HG03060 (cell line): ENCODE measurements around the gene TOM1L2.

Source experiments
- ATAC-seq: cut with Tn5 transposase; IDR thresholded peaks from one replicate; pipeline ENCODE4 v1.9.1; 2021; ENCODE audit warnings: low read depth, moderate number of reproducible peaks; ENCODE audit not compliant: unreplicated experiment

The TOM1L2 gene

GRCh38 chr17:17902877-17903276 lies 69.3 kb downstream of the TOM1L2 start:
- ATAC-seq, result no peak

DNA sequence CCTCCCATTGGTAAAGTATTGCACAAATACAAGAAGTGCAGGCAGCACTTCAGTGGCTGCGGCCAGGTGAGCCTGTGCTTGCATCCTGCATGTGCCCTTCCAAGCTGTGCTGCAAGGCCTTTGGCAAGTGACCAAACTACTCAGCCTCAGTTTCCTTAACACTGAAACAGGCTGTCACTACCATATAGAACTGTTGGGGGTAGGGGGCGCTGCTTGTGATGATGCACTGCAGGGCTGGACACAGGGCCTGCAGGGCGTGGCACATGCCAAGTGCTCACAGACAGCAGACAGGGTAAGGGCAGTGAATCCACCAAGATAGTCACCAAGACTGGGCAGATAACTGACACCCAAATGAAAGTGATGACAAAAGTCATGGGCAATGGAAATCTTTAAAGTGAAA lies 69.8 kb downstream of the TOM1L2 start:
- ATAC-seq, result no peak

- no peak for ATAC-seq
Measured at GRCh38 chr17:17900615-17901520, 71.3 kb downstream of the TOM1L2 start.

DNA sequence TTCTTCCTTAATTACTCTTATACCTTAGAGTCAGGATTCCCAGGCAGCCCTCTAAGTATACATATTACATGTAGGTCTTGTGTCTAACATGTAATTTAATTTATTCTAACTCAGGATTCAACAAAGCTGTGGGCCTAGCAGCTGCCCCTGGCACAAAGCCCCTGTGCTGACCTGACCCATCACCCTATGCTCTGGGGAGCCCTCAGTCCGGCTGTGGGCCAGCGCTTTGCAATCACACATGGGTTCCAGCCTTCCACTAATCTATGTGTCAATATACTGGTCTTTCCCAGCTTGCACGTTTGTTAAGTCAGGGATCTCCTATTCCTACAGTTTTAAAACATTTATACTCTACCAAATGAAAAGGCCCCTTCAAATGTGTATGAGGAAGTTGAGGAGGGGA lies 72.7 kb downstream of the TOM1L2 start:
- ATAC-seq, result no peak

DNA sequence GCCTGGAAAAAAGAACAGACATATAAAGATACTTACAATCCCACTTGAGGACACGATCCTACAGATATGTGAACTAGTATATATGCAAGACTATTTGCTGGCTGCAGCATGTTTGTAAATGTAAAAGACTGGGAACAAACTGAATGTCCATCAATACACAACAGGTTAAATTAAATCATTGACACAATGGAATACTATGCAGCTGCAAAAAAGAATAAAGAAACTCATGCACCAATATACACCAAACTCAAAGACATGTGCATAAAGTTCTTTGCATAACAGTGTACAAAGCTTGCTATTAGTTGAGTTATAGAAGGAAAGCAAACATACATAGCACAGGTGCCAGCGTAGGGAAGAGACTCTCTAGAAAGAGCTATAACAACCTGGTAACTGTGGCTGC lies 73.5 kb downstream of the TOM1L2 start:
- ATAC-seq, result no peak

- no peak for ATAC-seq
Measured at GRCh38 chr17:17897442-17897841, 74.8 kb downstream of the TOM1L2 start.

DNA sequence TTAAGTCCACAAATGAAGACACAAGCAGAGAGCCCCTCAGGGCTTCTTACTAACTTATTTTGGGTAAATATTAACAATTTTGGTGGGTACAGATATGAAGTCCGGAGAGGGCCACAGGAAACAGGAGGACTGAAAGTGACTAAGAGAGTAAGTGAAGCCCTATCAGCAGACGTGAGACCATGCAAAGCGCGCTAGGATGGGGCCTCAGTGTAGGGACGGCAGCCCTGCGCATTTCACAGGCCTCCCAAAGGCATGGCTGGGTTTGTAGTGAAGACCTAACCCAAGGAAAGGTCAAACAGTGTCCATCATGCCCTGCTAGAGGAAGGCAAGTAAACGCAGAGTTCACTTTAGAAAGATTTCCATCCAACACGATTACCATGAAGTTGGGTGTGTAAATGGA lies 75.5 kb downstream of the TOM1L2 start:
- no peak for ATAC-seq

DNA sequence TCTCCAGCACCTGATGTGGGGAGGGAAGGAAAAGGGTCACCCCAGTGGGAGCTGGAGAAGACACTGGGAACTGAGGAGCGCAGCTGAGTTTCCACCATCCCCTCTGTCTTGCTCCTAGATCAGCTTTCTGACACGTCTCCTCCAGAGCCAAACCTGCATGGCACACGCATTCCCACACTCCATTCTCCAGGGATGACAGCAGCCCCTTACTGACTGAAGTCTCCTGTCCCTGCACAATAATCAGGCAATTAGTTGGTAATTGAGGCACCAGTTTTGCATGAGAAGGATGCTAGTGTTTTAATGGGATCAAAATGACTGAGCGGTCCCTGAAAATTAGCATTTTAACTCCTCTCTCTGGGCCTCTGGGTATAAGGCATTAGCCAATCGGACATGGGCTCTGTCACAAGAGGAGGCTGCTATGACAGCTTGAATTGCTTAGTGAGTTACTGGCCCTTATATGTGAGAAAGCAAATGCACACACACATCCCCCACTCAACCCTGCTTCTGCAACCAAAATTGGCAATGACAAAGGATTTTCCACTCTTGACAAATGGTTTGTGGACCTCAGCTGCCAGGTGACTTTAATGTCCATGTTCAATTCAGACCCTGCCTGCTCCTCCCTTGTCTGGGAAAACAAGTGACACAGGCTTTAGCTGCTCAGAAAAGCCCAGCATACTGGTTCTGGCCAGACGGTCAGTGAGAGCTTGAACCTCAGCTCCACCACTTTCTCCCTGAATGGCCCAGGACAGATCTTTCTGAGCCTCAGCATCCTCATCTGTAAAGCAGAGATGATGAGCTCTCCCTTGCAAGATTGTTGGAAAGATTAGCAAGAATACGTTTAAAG lies 78.2 kb downstream of the TOM1L2 start:
- ATAC-seq, result no peak

GRCh38 chr17:17892731-17893130 lies 79.5 kb downstream of the TOM1L2 start:
- no peak for ATAC-seq

- ATAC-seq, result no peak
Measured at GRCh38 chr17:17892009-17892408, 80.2 kb downstream of the TOM1L2 start.

GRCh38 chr17:17890773-17891759 lies 81.1 kb downstream of the TOM1L2 start:
- no peak for ATAC-seq

DNA sequence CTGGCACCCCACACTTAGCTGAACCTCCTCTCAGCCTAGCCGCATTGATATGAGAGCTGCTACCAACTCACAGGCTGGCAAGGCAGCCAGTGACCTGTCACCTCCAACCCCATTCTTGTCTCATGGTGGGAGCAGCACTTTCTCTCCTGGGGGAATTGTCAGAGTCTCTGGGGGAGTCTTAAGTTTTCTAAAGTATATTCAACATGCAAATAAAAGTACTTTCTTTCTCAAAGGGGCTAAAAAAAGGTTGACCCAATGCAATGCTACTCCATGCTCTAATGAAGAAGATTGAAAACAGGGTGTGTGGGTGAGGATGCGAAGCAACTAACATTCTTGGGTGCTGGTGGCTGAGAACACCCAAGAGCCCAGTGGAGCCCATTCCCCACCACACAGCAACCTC lies 82.3 kb downstream of the TOM1L2 start:
- ATAC-seq, result no peak

DNA sequence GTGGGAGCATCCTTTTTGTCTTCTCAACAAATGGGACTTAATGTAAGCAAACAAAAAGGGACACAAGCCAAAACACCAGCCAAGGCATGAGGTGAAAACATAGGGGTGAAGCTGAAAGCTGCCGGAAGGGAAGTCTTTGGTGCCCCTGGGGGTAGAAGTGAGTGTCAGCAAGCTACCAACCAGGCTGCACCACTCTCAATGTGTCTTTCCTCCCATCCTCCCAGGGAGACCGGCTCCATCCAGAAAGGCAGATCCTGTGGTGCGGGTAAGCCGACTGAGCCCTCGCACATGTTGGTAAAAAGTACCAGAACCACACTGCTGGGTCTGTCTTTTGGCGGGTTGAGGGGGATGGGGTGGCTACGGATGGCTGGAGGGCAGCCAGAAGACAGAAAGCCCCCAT lies 83.4 kb downstream of the TOM1L2 start:
- ATAC-seq, result no peak

- ATAC-seq, result no peak
Measured at GRCh38 chr17:17888371-17888770, 83.8 kb downstream of the TOM1L2 start.

- no peak for ATAC-seq
Measured at GRCh38 chr17:17887752-17888304, 84.4 kb downstream of the TOM1L2 start.

DNA sequence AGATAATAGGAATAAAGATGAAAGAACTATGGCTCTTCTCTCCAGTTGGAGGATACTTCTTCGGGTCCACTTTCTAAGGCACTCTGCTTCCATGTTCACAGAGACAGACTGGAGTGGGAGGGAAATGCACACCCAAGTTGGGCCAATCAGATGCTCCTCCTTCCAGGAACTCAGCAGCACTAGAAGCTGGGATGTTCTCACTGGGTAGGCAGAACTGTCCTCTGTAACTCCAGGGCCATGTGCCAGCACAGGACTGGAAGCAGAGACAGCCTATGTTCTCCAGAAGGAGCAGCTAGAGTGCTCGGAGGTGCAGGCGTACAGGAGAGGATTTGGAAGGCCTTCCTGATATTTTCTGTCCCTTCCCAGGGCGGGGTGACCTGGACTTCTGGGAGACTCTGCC lies 85.5 kb downstream of the TOM1L2 start:
- no peak for ATAC-seq

- no peak for ATAC-seq
Measured at GRCh38 chr17:17886226-17886625, 86.0 kb downstream of the TOM1L2 start.

DNA sequence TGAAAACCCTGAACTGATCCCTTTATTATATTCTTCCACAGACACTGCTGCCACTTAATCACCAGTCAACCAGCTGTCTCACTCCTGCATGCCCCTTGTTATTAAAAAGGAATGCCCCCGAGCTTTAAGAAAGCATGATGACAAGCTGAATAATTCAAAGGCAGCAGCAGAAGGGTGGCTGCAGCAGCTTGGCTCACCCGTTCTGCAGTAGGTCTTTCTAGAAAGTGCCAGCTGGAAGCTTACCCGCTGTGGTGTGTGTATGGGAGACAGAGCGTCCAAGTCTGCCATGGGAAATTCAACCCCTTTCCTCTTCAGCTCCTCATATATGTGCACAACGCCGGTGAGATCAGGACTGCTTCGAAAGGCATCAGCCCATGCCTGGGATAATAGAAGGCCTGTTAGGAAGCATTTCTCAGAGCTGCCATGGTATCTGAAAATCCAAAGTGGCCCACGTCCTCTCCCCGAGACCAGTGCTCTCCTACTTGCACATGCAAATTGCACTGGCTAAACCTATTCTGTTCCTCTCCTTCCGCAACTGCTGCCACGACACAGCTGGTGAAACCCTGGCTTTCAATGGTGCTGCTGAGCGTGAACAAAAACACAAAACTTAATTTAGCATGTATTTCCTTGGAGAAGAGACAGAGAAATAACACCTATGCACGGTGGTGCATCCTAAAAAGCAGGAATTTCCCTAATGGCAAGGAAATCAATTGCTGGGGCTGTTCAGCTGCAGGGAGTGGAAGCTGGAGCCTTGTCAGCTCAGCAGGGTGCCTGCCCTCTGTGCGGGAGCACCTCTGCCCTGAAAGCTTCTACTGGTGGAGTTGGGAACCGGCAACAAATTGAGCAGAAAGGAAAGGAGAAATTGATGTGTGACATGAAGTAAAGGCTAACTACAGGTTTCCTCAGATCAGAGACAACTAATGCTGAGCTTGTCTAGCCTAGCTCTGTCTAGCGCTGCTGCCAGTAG lies 87.5 kb downstream of the TOM1L2 start:
- no peak for ATAC-seq

DNA sequence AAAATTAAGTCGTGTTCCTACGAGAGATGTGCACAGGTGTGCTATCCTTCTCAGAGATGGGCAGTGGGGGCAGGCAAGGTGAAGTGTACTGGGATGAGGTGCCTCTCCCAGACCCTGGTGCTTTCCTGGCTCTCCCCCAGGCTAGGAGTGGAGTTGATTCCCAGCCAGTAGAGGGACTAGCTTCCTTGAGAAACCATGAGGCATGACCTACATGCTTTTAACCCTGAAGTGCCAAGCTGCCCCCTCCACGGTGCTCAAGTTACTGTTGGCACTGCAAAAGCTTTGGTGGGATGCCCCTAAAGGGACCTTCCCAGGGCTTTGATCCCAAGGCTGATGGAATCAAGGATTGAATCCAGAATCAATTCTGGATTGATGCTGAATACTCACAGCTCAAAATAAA lies 88.4 kb downstream of the TOM1L2 start:
- no peak for ATAC-seq
